Fibroblast of skin of left biceps (primary cell): ENCODE measurements around the gene COL2A1.

Experiments used
- DNase-seq, 2 experiments: peaks; one replicate each; pipeline ENCODE4 v3.0.0-alpha.2; 2013; ENCODE audit warnings: low read depth in 2 of 2

COL2A1 gene

GRCh38 chr12:48004053-48004941 lies at the start of gene COL2A1:
Gene COL2A1, minus strand, starts transcription at chr12:48004476. Its CDS starts 155 bp downstream, at chr12:48004321.
- no peak for DNase-seq

GRCh38 chr12:48053883-48054282 lies 49.6 kb upstream of the COL2A1 start:
- no peak for DNase-seq

DNA sequence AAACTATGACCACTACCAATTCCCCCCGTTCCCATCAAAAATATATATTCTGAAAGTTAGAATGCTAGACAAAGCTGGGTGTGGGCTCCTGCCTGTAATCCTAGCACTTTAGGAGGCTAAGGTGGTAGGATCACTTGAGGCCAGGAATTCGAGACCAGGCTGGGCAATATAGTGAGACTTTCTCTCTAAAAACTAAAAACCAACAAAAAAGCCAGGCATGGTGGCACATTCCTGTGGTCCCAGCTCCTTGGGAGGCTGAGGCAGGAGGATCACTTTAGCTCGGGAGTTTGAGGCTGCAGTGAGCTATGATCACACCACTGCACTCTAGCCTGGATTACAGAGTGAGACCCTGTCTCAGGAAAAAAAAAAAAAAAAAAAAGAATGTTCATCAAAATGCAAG lies 48.8 kb upstream of the COL2A1 start:
- DNase-seq = no peak

DNA sequence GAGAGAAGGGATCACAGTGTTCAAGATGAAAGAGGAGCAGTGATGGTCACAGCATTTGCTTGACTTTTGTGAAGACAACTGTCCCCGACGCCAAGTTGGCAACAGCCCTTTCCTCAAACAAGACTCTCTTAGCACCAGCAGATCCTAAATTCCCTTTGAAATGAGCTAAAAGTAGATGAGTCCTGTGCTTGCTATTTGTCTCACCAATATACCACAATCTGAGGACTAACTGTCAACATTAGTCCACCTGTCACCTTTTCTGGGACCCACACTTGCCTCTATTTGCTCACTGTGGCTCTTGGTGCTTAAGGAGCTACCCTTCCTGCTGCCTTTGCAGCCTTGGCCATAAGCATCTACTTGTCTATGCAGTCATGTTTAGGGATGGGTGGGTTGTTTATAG lies 47.4 kb upstream of the COL2A1 start:
- DNase-seq = no peak

DNA sequence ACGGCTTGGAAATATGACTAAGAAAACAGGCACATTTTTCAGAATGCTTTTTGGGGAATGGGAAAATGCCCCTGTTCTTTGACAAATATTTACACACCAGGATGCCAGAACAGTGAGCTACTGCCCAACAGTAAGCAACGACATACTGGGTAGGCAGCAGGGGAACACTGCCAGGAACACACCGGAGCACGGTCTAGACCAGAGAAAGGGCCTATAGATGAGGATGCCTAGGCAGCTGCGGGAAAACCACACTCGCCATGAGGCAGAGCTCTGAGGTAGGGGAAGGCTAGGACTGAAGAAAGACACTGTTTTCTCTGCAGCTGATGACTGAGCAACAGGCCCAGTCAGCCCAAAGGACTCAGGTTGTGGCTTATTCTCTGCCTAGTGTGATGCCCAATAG lies 45.9 kb upstream of the COL2A1 start:
- DNase-seq = no peak

- DNase-seq = no peak
Observed at GRCh38 chr12:48045965-48046518, 41.8 kb upstream of the COL2A1 start.

- DNase-seq = no peak
Observed at GRCh38 chr12:48045061-48045846, 41.0 kb upstream of the COL2A1 start.

DNA sequence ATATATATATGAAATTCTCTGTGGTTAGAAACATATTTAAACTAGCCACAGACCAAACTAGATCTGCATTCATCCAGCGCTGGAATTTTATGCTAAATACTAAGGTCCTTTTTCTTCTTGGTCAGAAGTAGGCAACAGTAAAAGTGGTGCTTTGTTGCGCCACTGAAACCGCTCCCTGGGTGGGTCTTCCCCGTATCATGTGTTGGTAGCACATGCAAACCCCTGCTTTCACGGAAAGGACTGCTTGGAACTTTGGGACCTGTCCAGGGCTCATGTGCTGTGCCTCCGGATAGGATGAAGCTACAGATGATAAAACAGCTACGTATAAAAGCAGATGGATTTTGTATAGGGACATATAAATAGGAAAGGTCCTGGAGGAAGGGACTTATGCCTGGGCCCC lies 40.1 kb upstream of the COL2A1 start:
- DNase-seq = no peak

GRCh38 chr12:48043771-48044170 lies 39.5 kb upstream of the COL2A1 start:
- DNase-seq = no peak

- no peak for DNase-seq
Observed at GRCh38 chr12:48041591-48042423, 37.5 kb upstream of the COL2A1 start.

DNA sequence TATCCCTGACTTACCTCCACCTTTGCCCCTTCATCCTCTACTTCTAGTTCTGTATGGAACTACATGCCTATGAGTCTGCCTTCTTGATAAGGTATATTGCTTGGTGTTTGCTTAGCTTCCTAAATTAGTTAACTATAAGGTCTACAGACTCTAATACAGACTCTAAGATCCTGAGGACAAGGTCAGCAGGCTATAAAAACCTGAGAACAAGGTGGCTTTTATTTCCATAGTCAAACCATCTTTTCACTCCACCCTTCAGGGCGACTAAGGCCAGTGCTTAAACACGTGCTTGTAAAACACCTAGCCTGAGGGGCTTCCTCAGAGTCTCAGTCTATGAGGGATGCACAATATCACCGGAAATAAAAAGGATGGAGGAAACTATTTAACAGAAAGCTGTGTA lies 36.1 kb upstream of the COL2A1 start:
- no peak for DNase-seq

DNA sequence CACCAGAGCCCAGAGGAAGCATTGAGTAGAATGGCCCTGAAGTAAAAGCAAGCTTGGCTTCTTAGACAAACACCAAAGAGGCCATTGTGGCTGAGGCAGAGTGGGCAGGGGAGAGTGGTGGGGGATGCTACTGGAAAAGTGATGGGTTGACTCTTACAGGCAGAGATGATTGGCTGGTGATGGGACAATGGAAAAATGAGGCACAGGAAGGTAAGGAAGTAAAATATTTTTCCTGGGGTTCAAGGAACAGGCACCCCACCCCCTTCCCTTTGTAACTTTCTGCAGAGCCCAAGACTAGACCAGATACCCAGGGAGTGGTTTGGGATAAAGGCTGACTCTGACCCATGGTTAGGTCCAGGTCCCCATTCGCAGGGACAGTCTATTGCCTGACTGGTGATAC lies 34.9 kb upstream of the COL2A1 start:
- DNase-seq = no peak

GRCh38 chr12:48038085-48038484 lies 33.8 kb upstream of the COL2A1 start:
- DNase-seq = no peak

DNA sequence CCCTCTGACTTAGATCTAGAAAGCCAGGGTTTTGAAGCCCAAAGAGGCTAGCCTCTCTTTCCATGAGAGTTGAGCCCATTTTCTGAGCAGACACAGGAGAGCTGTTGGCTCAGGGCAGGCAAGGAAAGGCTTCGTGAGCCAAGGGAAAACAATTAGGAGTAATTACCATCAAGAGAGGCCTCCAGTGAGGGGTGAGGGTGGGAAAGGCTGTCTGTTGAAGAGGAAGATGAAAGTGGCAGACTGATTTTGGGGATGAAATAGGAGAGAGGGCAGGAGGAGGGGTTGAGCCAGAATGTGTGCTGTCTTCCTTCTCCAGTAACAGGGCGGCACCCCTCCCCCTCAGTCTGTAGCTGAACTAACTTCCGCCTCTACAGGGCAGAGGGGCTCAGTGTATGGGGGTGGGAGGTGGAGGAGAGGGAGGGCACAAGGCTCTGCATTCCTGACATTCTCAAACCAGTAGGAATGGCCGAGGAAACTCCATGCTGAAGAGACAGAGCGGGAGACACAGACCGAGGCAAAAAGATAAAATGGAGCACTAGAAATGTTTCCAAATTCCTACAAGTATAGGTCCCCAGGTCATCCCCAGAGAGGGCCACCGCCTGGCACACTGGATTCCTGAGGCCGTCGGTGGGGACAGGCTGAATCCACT lies 33.1 kb upstream of the COL2A1 start:
- peak; percentile 47 to 51 for DNase-seq

DNA sequence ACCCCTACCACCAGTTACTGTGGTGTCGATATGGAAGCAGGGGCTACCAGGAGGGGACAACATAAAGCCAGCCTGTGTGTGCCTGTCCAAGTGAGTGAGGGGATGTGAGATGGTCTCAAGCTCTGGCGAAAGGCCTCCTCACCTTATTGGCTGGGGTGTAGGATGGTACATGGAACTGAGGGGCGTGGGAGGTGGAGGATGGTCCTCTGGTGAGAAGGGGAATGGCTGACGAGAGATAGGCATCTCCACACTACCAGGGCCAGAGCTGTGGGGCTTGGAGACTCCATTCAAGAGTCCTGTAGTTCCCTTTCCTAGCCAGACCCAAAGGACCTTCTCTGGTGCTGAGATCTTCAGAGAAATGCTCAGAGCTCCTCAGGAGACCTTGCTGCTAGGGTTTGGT lies 32.5 kb upstream of the COL2A1 start:
- no peak for DNase-seq

DNA sequence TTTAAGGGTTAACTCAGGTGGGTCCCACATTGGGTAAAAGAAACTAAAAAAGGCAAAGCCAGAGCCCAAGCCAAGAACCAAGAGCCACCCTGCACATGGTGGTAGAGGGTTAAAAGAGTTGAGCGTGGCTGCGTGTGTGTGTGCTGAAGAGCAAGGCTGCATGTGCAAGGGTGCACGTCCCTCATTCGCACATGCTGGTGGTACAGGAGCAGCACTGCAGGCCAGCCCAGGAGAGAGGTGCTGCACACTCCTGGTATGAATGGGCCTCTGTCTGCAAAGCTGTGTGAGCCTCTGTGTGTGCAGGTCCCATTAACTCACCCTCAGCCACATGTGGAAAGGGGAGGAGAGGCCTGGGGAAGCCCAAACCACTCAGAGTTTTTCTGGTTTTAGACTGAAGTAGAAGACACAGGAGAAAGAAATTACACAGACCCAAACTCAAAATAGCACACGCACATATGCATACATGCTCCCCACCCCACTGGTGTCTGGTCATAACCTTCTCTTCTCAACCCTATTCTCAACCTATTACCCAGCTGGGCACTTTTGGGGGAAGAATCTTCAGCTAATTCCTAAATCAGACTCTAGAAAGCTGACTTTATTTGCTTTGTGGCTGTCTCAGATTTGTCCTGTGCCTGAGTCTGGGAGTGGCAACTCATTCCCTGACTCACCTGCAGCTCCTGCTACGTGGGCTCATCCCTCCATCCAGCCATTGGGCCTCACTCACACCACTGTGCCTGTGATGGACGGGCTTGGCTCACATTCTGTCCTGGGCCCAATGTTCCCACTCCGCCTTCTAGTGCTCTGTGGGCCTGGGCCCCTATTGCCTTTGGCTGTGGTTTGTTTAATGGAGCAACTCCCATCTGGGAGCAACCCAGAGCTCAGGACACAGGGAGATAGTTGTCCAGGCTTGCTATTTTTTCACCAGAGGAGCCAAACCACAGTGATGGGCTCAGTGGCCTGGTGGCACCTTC lies 30.8 kb upstream of the COL2A1 start:
- DNase-seq = no peak

DNA sequence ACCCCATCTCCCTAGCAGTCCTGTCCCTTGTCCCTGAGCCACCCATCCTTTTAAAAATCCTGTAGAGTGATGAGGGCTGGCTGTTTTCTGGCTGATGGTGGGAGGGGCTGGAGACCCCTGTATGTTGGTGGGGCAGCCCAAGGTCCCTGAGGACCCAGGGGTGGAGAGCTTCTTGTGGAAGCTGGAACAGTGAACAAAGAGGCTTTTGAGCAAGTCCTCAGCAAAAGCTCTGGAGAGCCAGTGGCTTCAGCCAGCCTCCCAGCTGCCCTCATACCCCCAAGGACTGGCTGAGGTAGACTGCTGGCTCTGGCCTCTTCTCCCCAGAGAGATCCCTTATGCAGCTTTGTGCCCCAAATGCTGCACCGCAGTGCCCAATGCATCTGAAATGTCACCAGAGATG lies 29.2 kb upstream of the COL2A1 start:
- no peak for DNase-seq

DNA sequence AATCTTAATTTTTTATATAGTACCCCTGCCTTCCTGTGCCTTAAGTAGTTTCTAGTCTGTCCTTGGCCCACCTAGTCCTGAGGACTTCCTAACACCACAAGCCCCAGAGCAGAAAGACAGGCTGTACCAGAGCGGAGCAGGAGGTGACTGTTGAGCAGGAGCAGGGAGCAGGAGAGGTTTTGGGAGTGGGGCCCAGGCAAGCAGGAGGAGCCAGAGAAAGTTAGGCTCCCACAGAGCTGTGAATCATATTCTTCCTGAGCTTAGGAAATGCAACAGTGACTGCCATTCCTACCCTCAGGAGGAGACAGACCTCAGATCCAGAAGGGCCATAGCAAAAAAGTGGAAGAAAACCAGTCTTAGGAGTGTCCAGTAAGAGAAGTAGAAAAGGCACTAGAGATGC lies 28.3 kb upstream of the COL2A1 start:
- DNase-seq = no peak

DNA sequence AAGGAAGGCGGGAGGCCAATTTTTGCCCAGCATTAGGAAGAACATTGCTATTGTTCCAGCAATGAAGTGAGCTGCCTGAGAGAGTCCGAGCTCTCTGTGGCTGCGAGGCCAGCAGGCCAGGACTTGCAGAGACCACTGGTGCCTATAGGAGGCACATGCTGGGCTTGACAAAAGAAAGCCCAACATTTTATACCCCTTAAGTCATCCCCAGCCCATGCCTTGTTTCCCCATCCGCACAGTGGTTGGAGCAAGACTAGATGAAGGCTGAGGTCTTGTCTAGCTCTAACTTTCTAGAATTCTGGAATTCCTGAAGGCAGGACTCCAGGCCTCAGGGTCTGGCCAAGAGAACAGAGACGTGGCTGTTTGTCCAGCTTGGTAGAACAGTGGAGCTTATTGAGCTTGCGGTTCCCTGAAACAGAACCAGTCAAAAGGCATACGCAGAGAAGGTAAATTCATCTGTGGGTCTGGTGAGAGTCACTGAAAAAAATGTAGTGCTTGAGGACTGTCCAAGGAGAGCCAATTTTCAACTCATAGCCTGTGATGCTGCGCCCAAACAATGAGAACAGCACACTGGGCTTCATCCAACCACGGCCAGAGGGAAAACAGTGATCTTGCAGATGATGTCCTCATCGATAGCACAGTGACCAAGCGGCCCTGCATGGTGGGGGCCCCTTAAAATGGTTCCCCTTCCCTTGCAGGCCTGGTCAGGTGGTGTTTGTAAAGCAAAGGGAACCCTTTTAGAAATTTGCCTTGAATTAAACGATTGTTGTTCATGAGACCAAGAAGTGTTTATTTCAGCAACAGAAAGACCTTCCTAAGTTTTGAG lies 27.1 kb upstream of the COL2A1 start:
- DNase-seq = no peak
